ENCODE results near the gene EXOSC1. TPM values are rescaled to one million over a fixed set of nuclear protein-coding genes. Genes with fewer than 3 reads are reported as not detected.

The EXOSC1 gene
- polyA plus RNA-seq, 3 donors, result 32.0 to 43.3 (median 39.7) TPM

DNA sequence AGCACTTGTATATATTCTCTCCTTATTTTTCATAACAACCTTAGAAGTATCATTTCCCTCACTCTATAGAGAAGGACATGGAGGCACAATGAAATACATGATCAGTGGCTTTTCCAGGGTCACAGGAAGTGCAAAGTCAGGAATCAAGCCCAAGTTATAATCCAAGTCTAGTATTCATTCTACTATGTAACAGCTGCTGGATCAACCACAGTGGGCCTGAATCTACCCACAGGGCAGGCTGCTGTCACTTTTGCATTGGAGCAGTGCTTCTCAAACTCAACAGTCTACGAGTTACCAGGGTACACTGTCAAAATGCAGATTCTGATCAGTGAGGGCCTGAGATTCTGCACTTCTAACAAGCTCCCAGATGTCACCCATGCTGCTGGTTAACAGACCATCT is 18.4 kb upstream of the EXOSC1 start:
- no peak for DNase-seq

DNA sequence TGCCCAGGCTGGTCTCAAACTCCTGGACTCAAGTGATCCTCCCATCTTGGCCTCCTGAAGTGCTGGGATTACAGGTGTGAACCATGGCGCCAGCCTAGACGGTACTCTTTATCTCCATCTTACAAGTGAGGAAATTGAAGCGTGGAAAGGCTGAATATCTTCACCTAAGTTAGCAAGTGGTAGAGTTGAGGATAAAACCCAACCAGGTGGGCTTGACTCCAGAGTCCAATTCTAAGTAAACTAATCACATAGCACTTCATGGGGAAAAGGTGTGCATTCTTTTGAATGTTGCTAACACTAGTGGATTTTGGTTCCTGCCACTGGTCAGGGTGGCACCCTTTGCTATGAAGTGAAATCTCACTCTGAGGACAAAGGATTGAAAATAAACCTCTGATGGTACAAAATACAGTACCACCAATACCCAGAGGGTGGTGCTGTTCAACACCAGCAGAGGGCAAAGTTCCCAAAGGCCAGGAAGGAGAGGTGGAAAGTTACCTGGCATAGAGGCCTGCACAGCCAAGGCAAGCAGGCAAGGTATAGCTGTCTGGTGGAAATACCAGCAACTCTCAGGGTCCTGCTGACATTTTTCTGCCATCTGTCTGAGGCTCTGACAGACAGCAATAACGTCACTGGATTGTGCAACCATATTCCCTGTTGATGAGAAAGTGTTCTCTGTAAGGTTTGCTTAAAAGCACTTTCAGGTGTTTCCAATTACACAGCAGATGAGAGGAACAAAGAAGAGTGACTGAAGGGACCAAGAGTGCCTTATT is 17.7 kb upstream of the EXOSC1 start:
- DNase-seq, result peak; percentile 50

- DNase-seq, result no peak
These were observed 16.5 kb upstream of the EXOSC1 start for GRCh38 chr10:97462309-97462708.

DNA sequence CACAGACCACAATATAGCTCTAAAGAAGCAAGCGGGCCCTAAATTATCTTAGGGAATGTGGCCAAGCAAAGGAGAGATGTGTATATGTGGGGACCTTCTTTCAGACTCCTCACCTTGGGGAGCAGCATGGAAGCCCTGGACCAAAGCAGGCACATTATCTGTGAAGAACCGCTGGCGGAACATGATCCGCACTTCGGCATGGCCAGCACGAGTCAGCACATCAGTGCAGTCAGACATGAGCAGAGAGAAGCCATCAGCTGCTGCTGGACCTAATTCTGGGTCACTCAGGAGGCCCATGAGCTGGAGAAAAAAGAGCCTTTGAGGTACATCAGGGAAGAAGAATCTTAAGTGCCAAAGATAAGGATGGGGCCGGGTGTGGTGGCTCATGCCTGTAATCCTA is 14.1 kb upstream of the EXOSC1 start:
- no peak for DNase-seq

- DNase-seq, result no peak
These were observed 13.3 kb upstream of the EXOSC1 start for GRCh38 chr10:97459111-97459510.

GRCh38 chr10:97456686-97457065 is 10.9 kb upstream of the EXOSC1 start:
- no peak for DNase-seq

DNA sequence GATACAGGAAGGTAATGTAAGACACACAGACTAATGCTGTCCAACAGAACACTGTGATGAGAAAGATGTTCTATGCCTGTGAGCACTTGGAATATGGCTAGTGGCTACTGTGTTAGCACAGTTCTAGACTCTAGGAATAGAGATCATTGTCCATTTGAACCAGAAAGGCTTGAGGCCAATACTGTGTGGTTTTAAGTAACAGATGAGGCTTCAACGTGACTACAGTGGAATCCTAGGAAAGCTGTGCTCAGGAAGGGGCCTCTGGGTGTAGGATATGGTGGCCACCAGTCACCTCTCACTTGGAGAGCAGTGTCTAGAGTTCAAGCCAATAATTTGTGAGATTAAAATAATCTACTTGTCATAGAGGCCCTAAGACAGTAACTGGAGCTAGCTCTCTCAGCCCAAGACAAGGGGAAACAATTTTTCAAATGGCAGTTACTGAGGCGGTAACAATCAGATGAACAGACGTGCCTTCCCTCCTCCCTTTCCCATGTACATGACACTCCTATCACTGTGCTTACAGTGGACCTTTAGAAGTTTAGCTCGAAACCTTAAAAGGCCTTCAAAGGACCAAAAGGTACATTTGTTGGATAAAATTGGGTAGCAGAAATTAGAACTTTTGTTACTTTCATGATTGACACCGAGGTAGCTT is 10.4 kb upstream of the EXOSC1 start:
- no peak for DNase-seq

GRCh38 chr10:97454330-97455036 is 8.7 kb upstream of the EXOSC1 start:
- DNase-seq, result no peak

GRCh38 chr10:97452352-97452751 is 6.5 kb upstream of the EXOSC1 start:
- no peak for DNase-seq

DNA sequence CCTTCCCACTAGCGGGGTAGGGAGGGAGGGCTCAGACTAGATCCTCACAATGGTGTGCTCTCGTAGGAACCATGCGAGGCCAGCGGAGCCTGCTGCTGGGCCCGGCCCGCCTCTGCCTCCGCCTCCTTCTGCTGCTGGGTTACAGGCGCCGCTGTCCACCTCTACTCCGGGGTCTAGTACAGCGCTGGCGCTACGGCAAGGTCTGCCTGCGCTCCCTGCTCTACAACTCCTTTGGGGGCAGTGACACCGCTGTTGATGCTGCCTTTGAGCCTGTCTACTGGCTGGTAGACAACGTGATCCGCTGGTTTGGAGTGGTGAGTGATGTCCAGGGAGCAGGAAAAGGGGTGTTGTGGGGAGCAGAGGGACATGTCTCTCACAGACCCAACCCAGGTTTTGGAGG is 5.8 kb upstream of the EXOSC1 start:
- DNase-seq, result no peak

DNA sequence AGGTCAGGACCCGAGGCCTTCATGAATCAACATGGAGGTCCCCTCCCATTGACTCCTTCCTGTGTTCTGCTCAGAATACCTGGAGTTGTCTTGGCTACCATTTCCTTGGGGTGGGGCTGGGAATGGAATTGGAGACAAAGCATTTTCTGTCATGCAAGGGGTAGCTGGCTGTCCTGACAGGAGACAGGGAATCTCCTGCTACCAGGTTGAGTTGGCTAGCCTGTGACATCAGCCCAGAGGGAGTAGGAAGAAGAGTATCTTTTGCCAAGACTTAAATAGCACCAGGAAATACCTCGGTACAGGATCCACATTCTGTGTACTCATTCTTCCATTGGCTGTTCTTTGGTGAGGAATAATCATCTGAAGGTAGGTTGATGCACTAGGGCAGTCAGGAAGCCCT is 5.0 kb upstream of the EXOSC1 start:
- DNase-seq, result no peak

- DNase-seq, result no peak
These were observed 467 bp downstream of the EXOSC1 start for GRCh38 chr10:97445357-97445721.

DNA sequence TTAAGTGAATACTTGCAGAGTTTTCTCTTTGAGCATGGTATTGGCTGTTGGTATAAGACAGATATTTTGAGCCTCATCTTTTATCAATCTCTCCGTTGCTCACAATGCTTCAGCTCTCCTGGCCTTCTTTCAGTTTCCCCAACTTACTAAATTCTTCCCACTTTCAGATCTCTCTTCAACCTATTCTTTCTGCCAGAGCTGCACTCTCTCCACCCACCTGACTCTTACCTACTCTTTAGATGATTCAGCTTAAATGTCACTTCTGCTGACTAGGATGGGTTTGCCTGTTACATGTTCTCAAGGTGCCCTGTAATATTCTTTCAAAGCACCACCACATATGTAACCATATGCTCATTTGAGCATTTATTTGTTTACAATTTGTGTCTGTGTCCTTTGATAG is 1.6 kb downstream of the EXOSC1 start:
- no peak for DNase-seq

DNA sequence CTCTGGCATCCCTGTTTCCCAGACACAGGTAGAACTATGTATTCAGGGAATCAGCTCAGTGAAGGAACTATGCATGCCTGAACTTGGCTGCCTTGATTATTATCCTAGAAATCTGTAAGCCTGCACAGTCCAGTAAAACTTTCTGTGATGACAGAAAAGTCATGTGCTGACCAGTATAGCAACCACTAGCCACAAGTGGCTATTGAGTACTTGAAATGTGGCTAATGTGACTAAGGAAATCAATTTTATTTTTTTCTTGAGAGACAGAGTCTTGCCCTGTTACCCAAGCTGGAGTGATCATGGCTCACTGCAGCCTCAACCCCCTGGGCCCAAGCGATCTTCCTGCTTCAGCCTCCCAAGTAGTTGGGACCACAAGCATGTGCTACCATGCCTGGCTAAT is 3.5 kb downstream of the EXOSC1 start:
- DNase-seq, result no peak

DNA sequence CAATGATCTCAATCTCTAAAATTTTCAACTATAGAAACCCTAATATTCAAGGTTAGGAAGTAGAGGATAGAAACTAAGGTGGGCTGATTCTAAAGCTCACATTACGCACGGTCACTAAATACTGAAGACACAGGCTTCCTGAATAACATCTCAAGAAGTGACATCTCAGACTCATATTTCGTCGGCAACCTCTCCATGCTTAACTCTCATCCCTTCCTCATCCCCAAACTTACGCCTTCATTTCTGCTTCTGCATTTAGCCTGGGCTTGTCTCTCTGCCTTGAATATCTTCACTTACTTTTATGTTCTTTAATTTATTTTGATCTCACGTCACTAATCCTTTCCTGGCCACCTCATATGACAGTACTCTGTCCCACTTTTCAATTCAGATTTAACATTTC is 10.6 kb downstream of the EXOSC1 start:
- no peak for DNase-seq

GRCh38 chr10:97434557-97434956 is 11.2 kb downstream of the EXOSC1 start:
- no peak for DNase-seq

- DNase-seq, result no peak
These were observed 11.8 kb downstream of the EXOSC1 start for GRCh38 chr10:97434055-97434454.

DNA sequence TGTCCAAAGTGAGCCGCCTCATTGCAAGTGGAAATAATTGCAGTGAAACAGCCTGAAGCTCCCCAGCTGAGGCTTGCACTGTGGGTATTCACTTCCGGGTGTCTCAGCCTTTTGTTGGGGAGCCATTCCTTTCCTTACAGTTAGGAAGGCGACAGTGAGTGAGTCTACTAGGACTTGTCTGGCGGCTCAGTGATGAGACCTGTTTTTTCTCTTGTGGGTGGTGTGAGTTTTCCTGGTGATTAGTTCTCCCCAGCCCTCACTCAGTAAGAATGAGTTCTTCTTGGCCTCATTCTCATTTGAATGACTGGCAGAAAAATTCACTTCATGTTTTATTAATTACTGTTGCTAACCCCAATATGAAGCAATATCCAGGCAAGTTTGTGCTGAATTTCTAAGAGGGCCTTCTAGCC is 17.2 kb downstream of the EXOSC1 start:
- no peak for DNase-seq

GRCh38 chr10:97427571-97428179 is 18.1 kb downstream of the EXOSC1 start:
- DNase-seq, result no peak

DNA sequence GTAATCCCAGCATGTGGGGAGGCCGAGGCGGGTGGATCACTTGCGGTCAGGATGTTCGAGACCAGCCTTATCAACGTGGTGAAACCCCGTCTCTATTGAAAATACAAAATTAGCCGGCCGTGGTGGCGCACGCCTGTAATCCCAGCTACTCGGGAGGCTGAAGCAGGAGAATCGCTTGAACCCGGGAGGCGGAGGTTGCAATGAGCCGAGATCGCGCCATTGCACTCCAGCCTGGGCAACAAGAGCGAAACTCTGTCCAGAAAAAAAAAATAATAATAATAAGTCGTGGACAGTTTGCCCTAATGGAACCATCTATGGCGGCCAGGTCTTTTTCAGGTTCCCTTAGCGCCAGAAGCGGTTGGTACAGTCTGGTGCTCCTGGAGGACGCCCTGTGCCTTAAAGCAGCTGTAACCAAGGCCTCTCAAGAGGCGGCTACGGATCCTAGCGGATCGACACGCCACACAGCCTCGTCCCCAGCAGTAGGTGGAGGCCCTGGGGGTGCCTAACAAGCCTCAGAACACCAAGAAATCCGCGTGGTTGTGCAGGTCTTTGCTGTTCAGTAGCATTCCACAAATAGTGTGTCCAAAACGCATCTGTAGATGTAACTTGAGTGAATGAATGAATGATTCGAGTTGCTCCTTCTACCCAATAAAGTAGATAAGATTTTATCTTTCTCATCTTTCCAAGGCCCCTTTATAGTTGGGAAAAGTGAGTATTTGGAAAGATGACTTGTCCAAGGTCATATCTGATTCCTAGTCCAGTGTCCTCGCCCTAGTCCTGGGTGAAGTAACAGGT is 18.8 kb downstream of the EXOSC1 start:
- no peak for DNase-seq

DNA sequence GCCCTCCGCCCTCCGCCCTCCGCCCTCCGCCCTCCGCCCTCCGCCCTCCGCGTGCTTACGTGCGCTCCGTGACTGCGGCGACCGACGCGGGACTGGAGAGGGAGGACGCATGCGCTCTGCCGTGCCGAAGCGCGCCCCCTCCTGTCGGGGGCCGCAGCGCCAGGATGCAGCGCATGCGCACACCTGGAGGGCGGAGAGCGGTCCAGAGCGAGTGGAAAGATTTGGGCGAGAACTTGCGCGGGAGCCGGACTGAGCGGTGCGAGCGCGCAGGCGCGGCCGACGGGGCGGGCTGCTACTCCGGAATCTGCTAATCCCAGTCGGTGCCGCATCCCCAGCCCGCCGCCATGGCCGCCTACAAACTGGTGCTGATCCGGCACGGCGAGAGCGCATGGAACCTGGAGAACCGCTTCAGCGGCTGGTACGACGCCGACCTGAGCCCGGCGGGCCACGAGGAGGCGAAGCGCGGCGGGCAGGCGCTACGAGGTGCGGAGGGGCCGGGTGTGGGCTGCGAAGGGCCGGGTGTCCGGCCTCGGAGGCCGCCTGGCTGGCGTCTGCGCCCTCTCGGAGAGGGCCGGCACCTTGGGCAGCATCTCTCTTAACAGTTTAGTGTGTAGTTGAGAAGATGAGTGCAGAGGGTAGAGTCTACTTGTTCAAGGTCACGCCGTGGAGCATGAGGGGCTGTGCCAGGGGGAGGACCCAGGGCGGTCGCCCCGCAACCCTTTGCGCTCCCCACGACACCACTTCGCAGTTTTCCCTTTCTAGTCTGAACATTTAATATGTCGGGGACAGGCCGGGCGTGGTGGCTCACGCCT is 19.6 kb downstream of the EXOSC1 start, which contains the start of gene PGAM1:
PGAM1 (plus strand) TSS at position 228 of the 812 bp plus-strand sequence; CDS start at position 345, 117 bp downstream.
- peak; percentile 95 for DNase-seq
